Kidney (tissue), 14 donors: ENCODE results near the gene NCF2. TPM values are rescaled to one million over a fixed set of nuclear protein-coding genes. Genes with fewer than 3 reads are reported as not detected.

Experiments
- DNase-seq, 5 donors: peaks; one replicate each; pipeline ENCODE4 v3.0.0-alpha.2; 2013 to 2020
- FAIRE-seq: peaks from 2 replicates; lab custom pipeline; 2012; peaks lifted over from hg19 to GRCh38; lab: Jason Lieb, UNC
- H3K27ac ChIP-seq, 2 donors: one replicate each; pipeline ENCODE4 v1.7.0; 2013; ENCODE audit warnings: low read depth in 2 of 2, low read length in 2 of 2, inconsistent platforms in 1 of 2
- H3K27me3 ChIP-seq: one replicate; pipeline ENCODE4 v1.7.1; 2013; ENCODE audit warnings: low read length, inconsistent platforms; ENCODE audit not compliant: control insufficient read depth, insufficient read depth
- H3K36me3 ChIP-seq, 3 donors: one replicate each; pipeline versions ENCODE4 v1.7.0 to v1.7.1; 2013; ENCODE audit warnings: low read length in 3 of 3, control low read depth in 1 of 3, inconsistent platforms in 1 of 3; ENCODE audit not compliant: insufficient read depth in 3 of 3, control insufficient read depth in 2 of 3
- H3K4me1 ChIP-seq, 3 donors: one replicate each; pipeline versions ENCODE4 v1.7.0 to v1.7.1; 2013; ENCODE audit warnings: low read length in 3 of 3, inconsistent platforms in 1 of 3, low read depth in 1 of 3; ENCODE audit not compliant: control insufficient read depth in 2 of 3, insufficient read depth in 2 of 3
- H3K4me3 ChIP-seq, 3 donors: one replicate each; pipeline versions ENCODE4 v1.7.0 to v1.8.1; 2013; ENCODE audit warnings: low read length in 3 of 3, control low read depth in 1 of 3, inconsistent platforms in 1 of 3
- H3K9ac ChIP-seq, 3 donors: one replicate each; pipeline versions ENCODE4 v1.7.0 to v1.7.1; 2013; ENCODE audit warnings: low read length in 3 of 3, control low read depth in 1 of 3, inconsistent platforms in 1 of 3
- H3K9me3 ChIP-seq, 3 donors: one replicate each; pipeline versions ENCODE4 v1.7.0 to v1.7.1; 2013; ENCODE audit warnings: low read length in 3 of 3, control low read depth in 1 of 3, inconsistent platforms in 1 of 3; ENCODE audit not compliant: control insufficient read depth in 2 of 3, insufficient read depth in 1 of 3
- intact Hi-C: fragments of 100-400 bp; cut with DNase I; formaldehyde crosslinking; loops from one replicate; pipeline ENCODE4 v1.11.1; 2022
- polyA plus RNA-seq: library from polyadenylated mRNA; stranded (reverse); fragments of 350-450 nt; fragmentation: Illumina TruSeq; extraction: RNeasy Lipid Tissue Mini Kit (QIAGEN cat#74804); gene quantifications from one replicate; pipeline ENCODE4 v1.2.3, GENCODE V29; 2014; ENCODE audit warnings: low read depth, low replicate concordance; ENCODE audit not compliant: insufficient read depth
- total RNA-seq: library from RNA; stranded (reverse); fragmentation: NEBNext Ultra II Directional; extraction: Animal tissue kit (Norgen Biotek cat#: 25700); gene quantifications from one replicate; pipeline ENCODE4 v1.2.1, GENCODE V29; 2021
- TF ChIP-seq, protein P1 (sequence below): IDR thresholded peaks from 3 replicates; pipeline ENCODE4 v1.5.1; 2012; ENCODE audit warnings: mild to moderate bottlenecking, moderate library complexity, borderline replicate concordance; ENCODE audit not compliant: insufficient read depth; ENCODE audit errors: extremely low read depth
- donor health status: control.
- donor health status: control.
- donor health status: control.
- donor health status: control.
- donor health status: control.
- donor health status: DM: yes; HTN: yes; CAD: no.
- donor health status: Normal renal cell carcinoma (clear cell type).

NCF2 gene
- total and polyA plus RNA-seq, 2 donors from 2014 or later, result 2.5 to 16.7 TPM

DNA sequence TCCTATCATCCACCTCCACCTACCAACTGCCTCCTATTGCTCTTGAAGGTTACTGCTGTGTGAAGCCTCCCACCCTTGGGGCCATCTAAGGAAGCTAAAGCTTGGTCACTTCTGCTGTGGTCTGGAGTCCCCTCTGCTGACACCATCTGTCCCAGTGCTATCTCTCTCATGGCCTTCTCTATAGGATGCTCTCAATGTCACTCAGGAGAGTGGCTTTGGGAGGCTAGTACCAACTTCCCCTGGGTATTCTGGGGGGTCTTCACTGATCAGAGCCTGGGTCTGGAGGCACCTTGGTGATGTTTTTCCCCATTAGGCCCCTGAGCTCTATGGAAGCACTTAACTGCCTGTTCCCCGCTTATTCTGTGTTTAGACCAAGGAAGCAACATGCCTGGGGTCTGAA lies 12.3 kb upstream of the NCF2 start:
- intact Hi-C loops, result no loop called here
- TF ChIP-seq, protein P1, sequence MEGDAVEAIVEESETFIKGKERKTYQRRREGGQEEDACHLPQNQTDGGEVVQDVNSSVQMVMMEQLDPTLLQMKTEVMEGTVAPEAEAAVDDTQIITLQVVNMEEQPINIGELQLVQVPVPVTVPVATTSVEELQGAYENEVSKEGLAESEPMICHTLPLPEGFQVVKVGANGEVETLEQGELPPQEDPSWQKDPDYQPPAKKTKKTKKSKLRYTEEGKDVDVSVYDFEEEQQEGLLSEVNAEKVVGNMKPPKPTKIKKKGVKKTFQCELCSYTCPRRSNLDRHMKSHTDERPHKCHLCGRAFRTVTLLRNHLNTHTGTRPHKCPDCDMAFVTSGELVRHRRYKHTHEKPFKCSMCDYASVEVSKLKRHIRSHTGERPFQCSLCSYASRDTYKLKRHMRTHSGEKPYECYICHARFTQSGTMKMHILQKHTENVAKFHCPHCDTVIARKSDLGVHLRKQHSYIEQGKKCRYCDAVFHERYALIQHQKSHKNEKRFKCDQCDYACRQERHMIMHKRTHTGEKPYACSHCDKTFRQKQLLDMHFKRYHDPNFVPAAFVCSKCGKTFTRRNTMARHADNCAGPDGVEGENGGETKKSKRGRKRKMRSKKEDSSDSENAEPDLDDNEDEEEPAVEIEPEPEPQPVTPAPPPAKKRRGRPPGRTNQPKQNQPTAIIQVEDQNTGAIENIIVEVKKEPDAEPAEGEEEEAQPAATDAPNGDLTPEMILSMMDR, result no peak
- Histone ChIP-seq H3K27me3 (no peaks in the 10 kb centered on the region), H3K9me3 (no peaks in the 10 kb centered on the region), H3K36me3 (no peaks in the 10 kb centered on the region), H3K9ac (no peak overlapping the region), H3K27ac (no peak overlapping the region), H3K4me3 (no peak overlapping the region), H3K4me1 (peaks cover 0 to 4% (median 0%) of the 10 kb centered on the region in 3 donors)
- no peak for DNase-seq
- no peak for FAIRE-seq

DNA sequence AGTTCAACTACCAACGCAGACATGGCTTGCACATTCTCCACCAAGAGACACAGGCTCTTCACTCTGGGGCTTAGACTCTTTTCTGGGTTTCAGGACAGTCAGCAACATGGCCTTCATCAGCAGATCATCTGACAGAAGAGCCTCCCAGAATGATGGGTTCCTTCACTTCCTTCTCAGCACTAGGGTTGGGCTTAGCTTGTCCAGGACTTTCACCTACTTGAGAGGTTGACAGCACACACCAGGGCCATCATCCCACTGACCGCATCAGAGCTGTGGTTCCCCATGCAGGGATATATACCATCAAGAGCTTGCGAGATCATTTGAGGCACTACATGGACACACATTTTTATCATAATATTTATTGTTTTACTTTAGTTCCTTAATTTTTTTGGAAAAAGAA lies 10.4 kb upstream of the NCF2 start:
- FAIRE-seq (no peak), DNase-seq (no peak)
- Histone ChIP-seq H3K4me1 (peaks cover 0 to 4% (median 0%) of the 10 kb centered on the region in 3 donors), H3K36me3 (no peaks in the 10 kb centered on the region), H3K9ac (no peak overlapping the region), H3K9me3 (no peaks in the 10 kb centered on the region), H3K27ac (no peak overlapping the region), H3K4me3 (no peak overlapping the region), H3K27me3 (no peaks in the 10 kb centered on the region)
- TF ChIP-seq, protein P1, result no peak
- intact Hi-C loops, result no loop called here

DNA sequence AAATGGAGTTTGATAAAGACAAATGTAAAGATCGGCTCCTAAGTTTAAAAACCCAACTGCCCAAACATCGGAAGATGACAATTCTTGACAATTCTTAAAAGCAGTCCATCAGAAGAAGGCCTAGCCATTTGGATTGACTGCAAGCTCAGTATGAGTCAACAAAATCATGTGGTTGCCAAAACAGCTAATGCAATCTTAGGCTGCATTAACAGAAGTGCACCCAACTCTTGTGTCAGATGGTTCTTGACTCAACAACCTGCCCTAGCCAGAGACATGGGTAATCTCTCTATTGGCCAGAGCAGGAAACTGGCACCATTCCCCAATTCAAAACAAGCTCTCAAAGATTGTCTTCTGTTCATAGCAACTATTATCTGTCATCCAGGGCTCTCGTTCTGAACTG lies 9.9 kb upstream of the NCF2 start:
- Histone ChIP-seq H3K9me3 (no peaks in the 10 kb centered on the region), H3K4me1 (peaks cover 0 to 4% (median 0%) of the 10 kb centered on the region in 3 donors), H3K4me3 (no peak overlapping the region), H3K27me3 (no peaks in the 10 kb centered on the region), H3K27ac (no peak overlapping the region), H3K36me3 (no peaks in the 10 kb centered on the region), H3K9ac (no peak overlapping the region)
- TF ChIP-seq, protein P1, result no peak
- intact Hi-C loops, result no loop called here
- FAIRE-seq (no peak), DNase-seq (no peak)

- no peak overlapping the region for H3K4me3 ChIP-seq
- DNase-seq, result peak in 2 of 5 donors; percentile 37 to 48
- H3K36me3 ChIP-seq, result no peaks in the 10 kb centered on the region
- FAIRE-seq, result no peak
- TF ChIP-seq, protein P1, result no peak
- H3K27me3 ChIP-seq, result no peaks in the 10 kb centered on the region
- H3K4me1 ChIP-seq, result peaks cover 0 to 4% (median 0%) of the 10 kb centered on the region in 3 donors
- H3K9ac ChIP-seq, result no peak overlapping the region
- H3K27ac ChIP-seq, result no peak overlapping the region
- no peaks in the 10 kb centered on the region for H3K9me3 ChIP-seq
- intact Hi-C loops, result no loop called here
Observed at GRCh38 chr1:183598386-183598785, 8.1 kb upstream of the NCF2 start.
